GM12874 (cell line): ENCODE results near the gene PTPRD.

Experiments used
- TF ChIP-seq, protein P1 (sequence below): IDR thresholded peaks from 2 replicates; pipeline ENCODE4 v1.5.1; 2011; ENCODE audit warnings: low read depth, mild to moderate bottlenecking, control low read depth, low read length, moderate library complexity; ENCODE audit not compliant: insufficient read depth

PTPRD gene

DNA sequence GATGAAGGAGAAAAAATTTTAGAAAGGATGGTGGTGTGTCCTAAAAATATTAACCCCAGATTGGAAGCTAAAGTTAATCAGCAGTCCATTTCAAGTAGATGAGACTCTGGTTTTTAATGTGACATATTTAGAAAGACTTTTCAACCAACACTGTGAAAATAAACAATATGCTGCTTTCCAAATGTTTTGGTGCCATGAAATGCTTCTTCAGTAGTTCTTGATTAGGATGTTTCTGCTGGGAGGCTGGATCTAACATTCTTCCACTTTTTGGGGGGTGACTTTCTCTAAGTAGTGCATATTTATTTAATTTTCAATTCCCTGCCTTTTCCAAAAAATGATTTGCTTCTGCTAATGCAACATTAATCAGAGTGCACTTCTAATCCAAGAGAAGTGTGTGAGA is 2219.9 kb downstream of the PTPRD start:
- TF ChIP-seq, protein P1, sequence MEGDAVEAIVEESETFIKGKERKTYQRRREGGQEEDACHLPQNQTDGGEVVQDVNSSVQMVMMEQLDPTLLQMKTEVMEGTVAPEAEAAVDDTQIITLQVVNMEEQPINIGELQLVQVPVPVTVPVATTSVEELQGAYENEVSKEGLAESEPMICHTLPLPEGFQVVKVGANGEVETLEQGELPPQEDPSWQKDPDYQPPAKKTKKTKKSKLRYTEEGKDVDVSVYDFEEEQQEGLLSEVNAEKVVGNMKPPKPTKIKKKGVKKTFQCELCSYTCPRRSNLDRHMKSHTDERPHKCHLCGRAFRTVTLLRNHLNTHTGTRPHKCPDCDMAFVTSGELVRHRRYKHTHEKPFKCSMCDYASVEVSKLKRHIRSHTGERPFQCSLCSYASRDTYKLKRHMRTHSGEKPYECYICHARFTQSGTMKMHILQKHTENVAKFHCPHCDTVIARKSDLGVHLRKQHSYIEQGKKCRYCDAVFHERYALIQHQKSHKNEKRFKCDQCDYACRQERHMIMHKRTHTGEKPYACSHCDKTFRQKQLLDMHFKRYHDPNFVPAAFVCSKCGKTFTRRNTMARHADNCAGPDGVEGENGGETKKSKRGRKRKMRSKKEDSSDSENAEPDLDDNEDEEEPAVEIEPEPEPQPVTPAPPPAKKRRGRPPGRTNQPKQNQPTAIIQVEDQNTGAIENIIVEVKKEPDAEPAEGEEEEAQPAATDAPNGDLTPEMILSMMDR: no peak

DNA sequence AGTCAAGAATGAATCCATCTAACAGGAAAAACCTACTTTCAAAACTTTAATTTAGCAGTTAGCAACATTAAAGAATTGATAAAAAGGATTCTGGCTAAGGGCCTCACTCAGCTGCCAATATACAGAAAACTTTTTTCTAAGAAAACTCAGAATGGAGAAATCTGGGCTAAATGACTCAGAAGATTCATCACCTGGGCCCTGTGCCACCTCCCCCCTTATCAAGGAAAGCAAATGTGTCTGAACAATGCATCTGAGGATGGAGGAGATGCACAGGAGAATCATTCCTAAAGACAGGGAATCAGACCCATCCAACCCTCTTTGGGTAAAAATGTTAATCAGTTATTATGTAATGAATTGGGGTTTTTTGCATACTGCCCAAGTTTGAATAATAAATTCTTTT is 2221.2 kb downstream of the PTPRD start:
- TF ChIP-seq, protein P1: no peak

DNA sequence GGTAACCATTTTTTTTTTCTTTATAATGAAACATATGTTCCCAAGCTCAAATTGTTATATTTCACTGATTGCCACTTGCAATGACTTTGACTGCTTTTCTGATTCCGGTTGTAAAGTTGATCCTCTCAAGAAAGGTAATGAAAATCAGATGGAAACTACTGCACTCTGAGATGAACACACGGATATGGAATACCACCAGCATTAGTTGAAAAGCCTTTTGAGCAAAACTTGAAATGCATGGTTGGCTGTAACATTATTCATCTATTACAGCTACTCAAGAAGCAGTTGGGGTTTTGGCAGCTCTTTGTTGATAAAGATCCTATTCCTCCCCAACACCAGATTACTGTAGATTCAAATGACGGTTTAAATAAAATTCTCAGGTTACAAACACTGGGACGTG is 2221.7 kb downstream of the PTPRD start:
- TF ChIP-seq, protein P1: no peak

DNA sequence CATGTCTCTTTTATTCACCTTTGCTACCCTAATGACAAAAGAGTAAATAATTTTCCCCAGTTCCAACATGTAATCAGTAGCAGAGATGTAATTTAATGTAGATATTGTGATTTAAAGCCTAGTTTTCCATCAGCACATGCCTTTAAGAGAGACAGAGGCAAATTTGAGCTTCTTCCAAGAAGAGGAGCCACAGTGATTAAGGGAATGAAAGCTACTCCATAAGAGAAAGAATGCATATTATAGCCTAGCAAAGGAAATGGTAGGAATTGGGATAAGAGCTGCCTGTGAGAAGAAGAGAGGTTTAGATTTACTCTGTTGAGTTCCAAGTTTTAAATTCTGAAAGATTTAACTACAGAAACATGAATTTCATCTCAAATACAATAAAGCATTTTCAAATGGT is 2222.2 kb downstream of the PTPRD start:
- TF ChIP-seq, protein P1: no peak

DNA sequence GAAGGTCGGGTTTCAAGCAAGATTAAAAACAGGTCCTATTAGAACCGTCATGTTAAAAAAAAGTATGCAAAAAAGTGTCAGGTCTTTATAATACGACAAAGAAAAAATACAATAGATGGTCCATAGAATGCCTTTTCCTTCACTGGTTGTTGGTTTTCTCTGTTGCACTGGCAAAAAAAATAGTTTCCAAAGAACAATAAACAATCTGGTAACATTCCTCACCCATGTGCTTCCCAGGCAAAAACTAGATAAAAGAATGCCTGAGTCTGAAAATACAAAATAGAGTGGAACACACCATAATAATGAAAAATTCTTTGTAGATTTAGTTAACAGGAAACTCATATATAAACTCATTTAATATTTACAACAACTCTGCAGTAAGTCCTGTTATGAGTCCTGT is 2223.3 kb downstream of the PTPRD start:
- TF ChIP-seq, protein P1: no peak

DNA sequence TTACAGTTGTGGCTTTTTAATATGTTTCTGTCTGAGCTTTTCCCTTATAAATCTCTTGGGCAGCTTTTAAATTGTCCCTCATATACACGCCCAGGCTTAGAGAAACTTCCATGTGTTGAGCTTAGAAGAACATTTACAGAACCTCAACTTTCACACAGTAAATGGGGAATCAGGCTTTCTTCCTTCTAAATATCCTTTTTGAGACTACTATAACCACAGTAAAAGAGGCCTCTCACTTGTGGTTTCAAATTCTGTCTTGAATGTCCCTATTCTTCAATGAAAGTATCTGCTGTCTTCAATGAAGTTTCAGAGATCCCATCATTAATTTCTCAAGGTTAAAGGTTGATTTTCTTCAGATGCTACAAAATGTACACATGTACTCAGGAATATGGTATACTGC is 2224.7 kb downstream of the PTPRD start:
- TF ChIP-seq, protein P1: no peak

DNA sequence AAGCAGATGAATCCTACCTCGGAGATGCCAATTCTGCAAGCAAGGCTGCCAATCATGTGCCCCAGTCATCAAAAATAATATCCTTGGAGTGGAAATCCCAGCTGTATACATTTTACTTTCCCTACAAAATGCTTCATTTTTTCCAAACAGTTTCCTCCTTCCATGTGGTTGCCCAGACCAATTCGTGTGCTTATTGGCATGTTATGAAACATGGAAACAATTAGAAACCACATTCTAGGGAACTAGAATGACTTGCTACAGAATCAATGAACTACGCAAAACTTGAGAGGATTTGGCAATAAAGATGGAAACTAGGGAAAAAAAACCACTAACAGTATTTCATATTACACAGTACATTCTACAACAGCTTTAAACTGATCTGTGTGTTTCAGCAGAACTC is 2228.7 kb downstream of the PTPRD start:
- TF ChIP-seq, protein P1: no peak

DNA sequence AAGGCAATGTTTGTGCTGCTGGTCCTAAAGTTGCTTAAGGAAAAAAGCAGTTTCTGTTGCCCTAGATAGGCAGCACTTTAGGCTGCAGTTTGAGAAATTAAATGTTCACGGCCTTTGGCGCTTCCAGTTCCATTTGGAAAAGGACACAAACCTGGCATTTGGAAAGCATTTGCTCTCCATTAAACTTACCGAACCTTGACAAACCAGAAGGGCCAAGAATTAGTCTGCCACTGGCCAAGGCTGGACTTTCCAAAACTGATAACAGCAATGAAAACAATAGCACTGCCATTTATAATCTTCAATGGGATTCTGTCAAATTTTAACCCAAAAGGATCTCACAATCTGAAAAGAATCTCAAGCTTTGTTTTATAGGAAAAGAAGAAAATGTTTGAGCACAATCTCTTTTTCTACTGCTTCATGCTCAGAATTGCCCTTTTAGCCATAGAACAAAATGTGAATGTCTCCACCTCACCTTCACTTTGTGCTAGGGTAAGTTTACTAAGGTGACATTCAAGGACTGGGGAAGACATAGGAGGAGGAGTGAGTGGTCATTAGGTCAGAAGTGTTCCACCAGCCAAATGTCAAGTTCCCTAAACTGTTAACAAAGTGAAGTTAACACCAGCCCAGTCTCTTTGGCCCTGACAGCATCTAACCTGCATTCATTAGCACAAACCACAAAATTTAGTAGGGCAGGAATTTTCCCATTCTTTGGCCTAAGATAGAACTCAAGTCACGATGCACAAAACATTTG is 2229.8 kb downstream of the PTPRD start:
- TF ChIP-seq, protein P1: no peak
